GM23338 (cell line): Measurements from ENCODE around the gene ACSBG1.

ENCODE experiments used
- CREB1 ChIP-seq: fragments of 250-450 bp; sonication (Bioruptor Pico); IDR thresholded peaks from 2 replicates; pipeline ENCODE4 v1.5.0; 2020; ENCODE audit warnings: low read depth, mild to moderate bottlenecking, moderate library complexity
- EZH2 ChIP-seq: fragments of 200-600 bp; sonication (generic); IDR thresholded peaks from one replicate; pipeline ENCODE4 v1.8.0; 2017; ENCODE audit warnings: antibody characterized with exemption, mild to moderate bottlenecking, low read depth; ENCODE audit not compliant: unreplicated experiment
- EZH2phosphoT487 ChIP-seq: fragments of 200-600 bp; sonication (generic); IDR thresholded peaks from one replicate; pipeline ENCODE4 v1.8.1; 2018; ENCODE audit warnings: antibody characterized with exemption; ENCODE audit not compliant: unreplicated experiment
- JUNB ChIP-seq: IDR thresholded peaks from one replicate; pipeline ENCODE4 v1.6.1; 2016; ENCODE audit warnings: antibody characterized with exemption; ENCODE audit not compliant: unreplicated experiment
- NANOG ChIP-seq: IDR thresholded peaks from 2 replicates; pipeline ENCODE4 v1.6.1; 2016; ENCODE audit warnings: antibody characterized with exemption, borderline replicate concordance
- POLR2AphosphoS5 ChIP-seq: IDR thresholded peaks from 2 replicates; pipeline ENCODE4 v1.6.1; 2016; ENCODE audit warnings: antibody characterized with exemption, low read depth
- ZNF114 ChIP-seq: fragments of 250-450 bp; sonication (Bioruptor Pico); IDR thresholded peaks from 2 replicates; pipeline ENCODE4 v1.5.0; 2020; ENCODE audit warnings: mild to moderate bottlenecking, moderate library complexity
- ZNF331 ChIP-seq: fragments of 250-450 bp; sonication (Bioruptor Pico); IDR thresholded peaks from 2 replicates; pipeline ENCODE4 v1.5.0; 2020; ENCODE audit warnings: low read depth, mild to moderate bottlenecking, moderate library complexity
- TF ChIP-seq, protein P1 (sequence below), 2 experiments: fragments of 200-600 bp in 1 of 2; sonication (generic) in 1 of 2; conservative IDR thresholded peaks; 2 replicates each; pipeline versions ENCODE4 v1.5.1 to v1.6.1; 2016 to 2017; ENCODE audit warnings: antibody characterized with exemption in 2 of 2, low read depth in 2 of 2, mild to moderate bottlenecking in 2 of 2, moderate library complexity in 1 of 2
- TF ChIP-seq, protein P2 (sequence below): IDR thresholded peaks from 2 replicates; pipeline ENCODE4 v1.6.1; 2016; ENCODE audit warnings: antibody characterized with exemption
- TF ChIP-seq, protein P3 (sequence below): IDR thresholded peaks from one replicate; pipeline ENCODE4 v1.6.1; 2018; ENCODE audit warnings: antibody characterized with exemption; ENCODE audit not compliant: unreplicated experiment
- TF ChIP-seq, protein P4 (sequence below): fragments of 250-450 bp; sonication (Bioruptor Pico); IDR thresholded peaks from 2 replicates; pipeline ENCODE4 v1.5.0; 2020; ENCODE audit warnings: mild to moderate bottlenecking, moderate library complexity

DNA sequence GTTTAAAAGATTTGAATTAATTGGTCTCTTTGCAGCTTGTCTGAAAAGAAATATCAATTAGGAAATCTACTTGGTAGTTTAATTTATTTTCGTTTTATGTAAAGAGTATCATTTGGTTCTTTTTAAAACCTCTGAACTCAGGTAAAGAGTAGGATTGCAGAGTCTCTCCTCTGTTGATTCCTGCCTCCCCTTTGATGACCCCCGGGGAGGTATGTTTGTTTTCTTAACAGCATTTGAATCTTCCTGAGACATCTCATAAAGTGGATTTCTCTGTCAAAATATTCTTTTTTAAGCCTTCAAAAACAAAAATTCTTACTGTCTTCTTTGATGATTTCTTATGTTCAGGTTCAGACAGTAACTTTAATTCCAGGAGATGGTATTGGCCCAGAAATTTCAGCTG is 77.2 kb downstream of the ACSBG1 start:
- TF ChIP-seq, protein P1, sequence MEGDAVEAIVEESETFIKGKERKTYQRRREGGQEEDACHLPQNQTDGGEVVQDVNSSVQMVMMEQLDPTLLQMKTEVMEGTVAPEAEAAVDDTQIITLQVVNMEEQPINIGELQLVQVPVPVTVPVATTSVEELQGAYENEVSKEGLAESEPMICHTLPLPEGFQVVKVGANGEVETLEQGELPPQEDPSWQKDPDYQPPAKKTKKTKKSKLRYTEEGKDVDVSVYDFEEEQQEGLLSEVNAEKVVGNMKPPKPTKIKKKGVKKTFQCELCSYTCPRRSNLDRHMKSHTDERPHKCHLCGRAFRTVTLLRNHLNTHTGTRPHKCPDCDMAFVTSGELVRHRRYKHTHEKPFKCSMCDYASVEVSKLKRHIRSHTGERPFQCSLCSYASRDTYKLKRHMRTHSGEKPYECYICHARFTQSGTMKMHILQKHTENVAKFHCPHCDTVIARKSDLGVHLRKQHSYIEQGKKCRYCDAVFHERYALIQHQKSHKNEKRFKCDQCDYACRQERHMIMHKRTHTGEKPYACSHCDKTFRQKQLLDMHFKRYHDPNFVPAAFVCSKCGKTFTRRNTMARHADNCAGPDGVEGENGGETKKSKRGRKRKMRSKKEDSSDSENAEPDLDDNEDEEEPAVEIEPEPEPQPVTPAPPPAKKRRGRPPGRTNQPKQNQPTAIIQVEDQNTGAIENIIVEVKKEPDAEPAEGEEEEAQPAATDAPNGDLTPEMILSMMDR (conservative IDR thresholded peaks at IDR 0.05; ENCODE audit: low read depth in 2 of 2), result no peak
- no peak for TF ChIP-seq POLR2AphosphoS5
- TF ChIP-seq EZH2, result no peak
- TF ChIP-seq, protein P2, sequence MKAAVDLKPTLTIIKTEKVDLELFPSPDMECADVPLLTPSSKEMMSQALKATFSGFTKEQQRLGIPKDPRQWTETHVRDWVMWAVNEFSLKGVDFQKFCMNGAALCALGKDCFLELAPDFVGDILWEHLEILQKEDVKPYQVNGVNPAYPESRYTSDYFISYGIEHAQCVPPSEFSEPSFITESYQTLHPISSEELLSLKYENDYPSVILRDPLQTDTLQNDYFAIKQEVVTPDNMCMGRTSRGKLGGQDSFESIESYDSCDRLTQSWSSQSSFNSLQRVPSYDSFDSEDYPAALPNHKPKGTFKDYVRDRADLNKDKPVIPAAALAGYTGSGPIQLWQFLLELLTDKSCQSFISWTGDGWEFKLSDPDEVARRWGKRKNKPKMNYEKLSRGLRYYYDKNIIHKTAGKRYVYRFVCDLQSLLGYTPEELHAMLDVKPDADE, result no peak
- TF ChIP-seq, protein P3, sequence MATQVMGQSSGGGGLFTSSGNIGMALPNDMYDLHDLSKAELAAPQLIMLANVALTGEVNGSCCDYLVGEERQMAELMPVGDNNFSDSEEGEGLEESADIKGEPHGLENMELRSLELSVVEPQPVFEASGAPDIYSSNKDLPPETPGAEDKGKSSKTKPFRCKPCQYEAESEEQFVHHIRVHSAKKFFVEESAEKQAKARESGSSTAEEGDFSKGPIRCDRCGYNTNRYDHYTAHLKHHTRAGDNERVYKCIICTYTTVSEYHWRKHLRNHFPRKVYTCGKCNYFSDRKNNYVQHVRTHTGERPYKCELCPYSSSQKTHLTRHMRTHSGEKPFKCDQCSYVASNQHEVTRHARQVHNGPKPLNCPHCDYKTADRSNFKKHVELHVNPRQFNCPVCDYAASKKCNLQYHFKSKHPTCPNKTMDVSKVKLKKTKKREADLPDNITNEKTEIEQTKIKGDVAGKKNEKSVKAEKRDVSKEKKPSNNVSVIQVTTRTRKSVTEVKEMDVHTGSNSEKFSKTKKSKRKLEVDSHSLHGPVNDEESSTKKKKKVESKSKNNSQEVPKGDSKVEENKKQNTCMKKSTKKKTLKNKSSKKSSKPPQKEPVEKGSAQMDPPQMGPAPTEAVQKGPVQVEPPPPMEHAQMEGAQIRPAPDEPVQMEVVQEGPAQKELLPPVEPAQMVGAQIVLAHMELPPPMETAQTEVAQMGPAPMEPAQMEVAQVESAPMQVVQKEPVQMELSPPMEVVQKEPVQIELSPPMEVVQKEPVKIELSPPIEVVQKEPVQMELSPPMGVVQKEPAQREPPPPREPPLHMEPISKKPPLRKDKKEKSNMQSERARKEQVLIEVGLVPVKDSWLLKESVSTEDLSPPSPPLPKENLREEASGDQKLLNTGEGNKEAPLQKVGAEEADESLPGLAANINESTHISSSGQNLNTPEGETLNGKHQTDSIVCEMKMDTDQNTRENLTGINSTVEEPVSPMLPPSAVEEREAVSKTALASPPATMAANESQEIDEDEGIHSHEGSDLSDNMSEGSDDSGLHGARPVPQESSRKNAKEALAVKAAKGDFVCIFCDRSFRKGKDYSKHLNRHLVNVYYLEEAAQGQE, result no peak
- no peak for TF ChIP-seq JUNB
- TF ChIP-seq, protein P4, sequence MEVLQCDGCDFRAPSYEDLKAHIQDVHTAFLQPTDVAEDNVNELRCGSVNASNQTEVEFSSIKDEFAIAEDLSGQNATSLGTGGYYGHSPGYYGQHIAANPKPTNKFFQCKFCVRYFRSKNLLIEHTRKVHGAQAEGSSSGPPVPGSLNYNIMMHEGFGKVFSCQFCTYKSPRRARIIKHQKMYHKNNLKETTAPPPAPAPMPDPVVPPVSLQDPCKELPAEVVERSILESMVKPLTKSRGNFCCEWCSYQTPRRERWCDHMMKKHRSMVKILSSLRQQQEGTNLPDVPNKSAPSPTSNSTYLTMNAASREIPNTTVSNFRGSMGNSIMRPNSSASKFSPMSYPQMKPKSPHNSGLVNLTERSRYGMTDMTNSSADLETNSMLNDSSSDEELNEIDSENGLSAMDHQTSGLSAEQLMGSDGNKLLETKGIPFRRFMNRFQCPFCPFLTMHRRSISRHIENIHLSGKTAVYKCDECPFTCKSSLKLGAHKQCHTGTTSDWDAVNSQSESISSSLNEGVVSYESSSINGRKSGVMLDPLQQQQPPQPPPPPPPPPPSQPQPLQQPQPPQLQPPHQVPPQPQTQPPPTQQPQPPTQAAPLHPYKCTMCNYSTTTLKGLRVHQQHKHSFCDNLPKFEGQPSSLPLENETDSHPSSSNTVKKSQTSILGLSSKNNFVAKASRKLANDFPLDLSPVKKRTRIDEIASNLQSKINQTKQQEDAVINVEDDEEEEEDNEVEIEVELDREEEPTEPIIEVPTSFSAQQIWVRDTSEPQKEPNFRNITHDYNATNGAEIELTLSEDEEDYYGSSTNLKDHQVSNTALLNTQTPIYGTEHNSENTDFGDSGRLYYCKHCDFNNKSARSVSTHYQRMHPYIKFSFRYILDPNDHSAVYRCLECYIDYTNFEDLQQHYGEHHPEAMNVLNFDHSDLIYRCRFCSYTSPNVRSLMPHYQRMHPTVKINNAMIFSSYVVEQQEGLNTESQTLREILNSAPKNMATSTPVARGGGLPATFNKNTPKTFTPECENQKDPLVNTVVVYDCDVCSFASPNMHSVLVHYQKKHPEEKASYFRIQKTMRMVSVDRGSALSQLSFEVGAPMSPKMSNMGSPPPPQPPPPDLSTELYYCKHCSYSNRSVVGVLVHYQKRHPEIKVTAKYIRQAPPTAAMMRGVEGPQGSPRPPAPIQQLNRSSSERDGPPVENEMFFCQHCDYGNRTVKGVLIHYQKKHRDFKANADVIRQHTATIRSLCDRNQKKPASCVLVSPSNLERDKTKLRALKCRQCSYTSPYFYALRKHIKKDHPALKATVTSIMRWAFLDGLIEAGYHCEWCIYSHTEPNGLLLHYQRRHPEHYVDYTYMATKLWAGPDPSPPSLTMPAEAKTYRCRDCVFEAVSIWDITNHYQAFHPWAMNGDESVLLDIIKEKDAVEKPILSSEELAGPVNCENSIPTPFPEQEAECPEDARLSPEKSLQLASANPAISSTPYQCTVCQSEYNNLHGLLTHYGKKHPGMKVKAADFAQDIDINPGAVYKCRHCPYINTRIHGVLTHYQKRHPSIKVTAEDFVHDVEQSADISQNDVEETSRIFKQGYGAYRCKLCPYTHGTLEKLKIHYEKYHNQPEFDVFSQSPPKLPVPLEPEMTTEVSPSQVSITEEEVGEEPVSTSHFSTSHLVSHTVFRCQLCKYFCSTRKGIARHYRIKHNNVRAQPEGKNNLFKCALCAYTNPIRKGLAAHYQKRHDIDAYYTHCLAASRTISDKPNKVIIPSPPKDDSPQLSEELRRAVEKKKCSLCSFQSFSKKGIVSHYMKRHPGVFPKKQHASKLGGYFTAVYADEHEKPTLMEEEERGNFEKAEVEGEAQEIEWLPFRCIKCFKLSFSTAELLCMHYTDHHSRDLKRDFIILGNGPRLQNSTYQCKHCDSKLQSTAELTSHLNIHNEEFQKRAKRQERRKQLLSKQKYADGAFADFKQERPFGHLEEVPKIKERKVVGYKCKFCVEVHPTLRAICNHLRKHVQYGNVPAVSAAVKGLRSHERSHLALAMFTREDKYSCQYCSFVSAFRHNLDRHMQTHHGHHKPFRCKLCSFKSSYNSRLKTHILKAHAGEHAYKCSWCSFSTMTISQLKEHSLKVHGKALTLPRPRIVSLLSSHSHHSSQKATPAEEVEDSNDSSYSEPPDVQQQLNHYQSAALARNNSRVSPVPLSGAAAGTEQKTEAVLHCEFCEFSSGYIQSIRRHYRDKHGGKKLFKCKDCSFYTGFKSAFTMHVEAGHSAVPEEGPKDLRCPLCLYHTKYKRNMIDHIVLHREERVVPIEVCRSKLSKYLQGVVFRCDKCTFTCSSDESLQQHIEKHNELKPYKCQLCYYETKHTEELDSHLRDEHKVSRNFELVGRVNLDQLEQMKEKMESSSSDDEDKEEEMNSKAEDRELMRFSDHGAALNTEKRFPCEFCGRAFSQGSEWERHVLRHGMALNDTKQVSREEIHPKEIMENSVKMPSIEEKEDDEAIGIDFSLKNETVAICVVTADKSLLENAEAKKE (CRISPR knock-in tag), result no peak
- TF ChIP-seq NANOG, result no peak
- TF ChIP-seq CREB1, result no peak
- no peak for TF ChIP-seq EZH2phosphoT487
- TF ChIP-seq ZNF331, result no peak
- TF ChIP-seq ZNF114 (CRISPR knock-in tag), result no peak
